ENCODE data around the gene MN1.

DNA sequence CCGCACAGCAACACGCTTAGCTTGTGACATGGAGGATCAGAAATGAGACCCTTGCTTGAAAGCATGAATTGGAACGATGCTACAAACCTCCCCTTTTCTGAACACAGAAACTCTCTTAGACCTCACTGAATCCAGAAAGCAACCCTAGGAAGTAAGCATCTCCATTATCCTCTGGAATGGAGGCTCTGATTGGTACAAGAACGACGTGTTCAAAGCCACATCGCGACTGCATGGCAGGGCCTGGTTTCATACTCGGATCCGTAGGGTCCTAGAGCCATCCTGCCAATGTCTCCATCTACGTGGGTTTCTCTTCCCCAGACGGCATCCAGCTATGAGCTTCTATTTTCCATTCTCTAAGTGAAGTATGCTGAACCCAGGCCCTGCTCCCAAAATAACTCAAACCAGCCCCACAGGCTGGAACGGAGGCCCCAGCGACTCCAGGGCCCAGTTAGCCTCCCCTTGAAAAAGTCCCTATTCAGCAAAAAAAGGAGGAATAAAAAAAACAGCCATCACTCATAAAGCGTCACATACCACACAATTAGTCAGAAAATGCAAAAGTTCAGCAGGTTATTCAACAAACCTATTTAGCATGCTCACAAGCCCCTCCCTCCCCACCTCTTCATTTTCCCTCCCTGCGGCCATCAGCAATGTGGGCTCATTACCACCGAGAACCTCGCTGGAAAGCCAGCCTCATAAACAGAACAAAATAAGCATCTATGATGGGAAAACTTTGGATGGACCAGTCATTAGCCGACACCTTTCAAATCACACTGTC is 7.1 kb upstream of the MN1 start:
- no peak for TF ChIP-seq PAX5 (IDR thresholded peaks at IDR 0.05; ENCODE audit: insufficient read depth, low read length, severe bottlenecking)
- no peak for TF ChIP-seq POLR2AphosphoS5 (IDR thresholded peaks at IDR 0.05; ENCODE audit: low read depth, low read length)
- TF ChIP-seq POLR2A (IDR thresholded peaks at IDR 0.05; ENCODE audit: low read depth, low read length) = no peak
